GM12878 (cell line): ENCODE data around the gene RNF7. TPM values are rescaled to one million over a fixed set of nuclear protein-coding genes. Genes with fewer than 3 reads are reported as not detected.

Experiments used
- ATAC-seq: fragments of 200-7000 bp; cut with Tn5 transposase; 3 replicates; pipeline ENCODE4 v1.9.1; 2020; ENCODE audit warnings: mild to moderate bottlenecking, moderate library complexity
- BruUV-seq: library from RNA; stranded (reverse); fragments of 400-500 nt; replicated peaks from 2 replicates; lab custom pipeline; 2021; lab: Mats Ljungman, UMichigan
- CTCF ChIA-PET: fragments of 300-600 bp; sonication (Branson Sonifier 250); formaldehyde crosslinking; extraction: SDS; loops from one replicate; lab custom pipeline; 2021; ENCODE audit warnings: inconsistent platforms; lab: Yijun Ruan, JAX
- POLR2A ChIA-PET: fragments of 350-600 bp; formaldehyde crosslinking; extraction: SDS; loops from one replicate; lab custom pipeline; 2021; ENCODE audit warnings: inconsistent platforms; lab: Charles Lee
- RAD21 ChIA-PET: fragments of 300-600 bp; sonication (Branson Sonifier 250); formaldehyde crosslinking; loops from one replicate; lab custom pipeline; 2023; ENCODE audit warnings: antibody characterized with exemption; ENCODE audit not compliant: unreplicated experiment; lab: Charles Lee
- SMC1A ChIA-PET: fragments of 300-600 bp; sonication (Branson Sonifier 250); formaldehyde crosslinking; loops from one replicate; lab custom pipeline; 2023; ENCODE audit not compliant: unreplicated experiment, uncharacterized antibody; lab: Charles Lee
- DNase-seq: peaks from one replicate; pipeline ENCODE4 v3.0.0-alpha.2; 2011; ENCODE audit warnings: low read depth, low spot score
- FAIRE-seq: peaks from 3 replicates; lab custom pipeline; 2011; peaks lifted over from hg19 to GRCh38; lab: Jason Lieb, UNC
- H2AFZ ChIP-seq: 2 replicates; pipeline ENCODE4 v1.6.0; 2011; ENCODE audit warnings: low read depth, low read length, control low read depth; ENCODE audit not compliant: control insufficient read depth
- H3K27ac ChIP-seq: 2 replicates; pipeline ENCODE4 v1.5.1; 2011; ENCODE audit warnings: control low read depth; ENCODE audit not compliant: control insufficient read depth, insufficient read depth
- H3K27me3 ChIP-seq, 2 experiments: replicated peaks in 1 of 2; 2 replicates each; pipeline versions ENCODE4 v1.6.0 to v1.6.1; 2011; ENCODE audit warnings: low read length in 1 of 2; ENCODE audit not compliant: control insufficient read depth in 2 of 2, insufficient read depth in 2 of 2
- H3K36me3 ChIP-seq, 2 experiments: 2 replicates each; pipeline ENCODE4 v1.5.1; 2011; ENCODE audit warnings: low read length in 1 of 2; ENCODE audit not compliant: control insufficient read depth in 2 of 2, insufficient read depth in 2 of 2
- H3K4me1 ChIP-seq: 2 replicates; pipeline ENCODE4 v1.6.1; 2011; ENCODE audit warnings: mild to moderate bottlenecking, low read length, moderate library complexity, mixed read lengths; ENCODE audit not compliant: control insufficient read depth, insufficient read depth
- H3K4me2 ChIP-seq: 2 replicates; pipeline ENCODE4 v1.6.0; 2011; ENCODE audit warnings: control low read depth; ENCODE audit not compliant: control insufficient read depth, insufficient read depth
- H3K4me3 ChIP-seq: fragments of 200-600 bp; sonication (generic); 2 replicates; pipeline ENCODE4 v1.5.1; 2016
- H3K79me2 ChIP-seq: 2 replicates; pipeline ENCODE4 v1.6.0; 2011; ENCODE audit warnings: low read length; ENCODE audit not compliant: control insufficient read depth, insufficient read depth
- H3K9ac ChIP-seq: 2 replicates; pipeline ENCODE4 v1.8.0; 2011; ENCODE audit warnings: low read length, control low read depth, mixed read lengths; ENCODE audit not compliant: control insufficient read depth, insufficient read depth
- H3K9me3 ChIP-seq: replicated peaks from 3 replicates; pipeline ENCODE4 v1.5.1; 2011; ENCODE audit warnings: mild to moderate bottlenecking, low read length; ENCODE audit not compliant: control insufficient read depth, insufficient read depth
- H4K20me1 ChIP-seq: 2 replicates; pipeline ENCODE4 v1.6.0; 2011; ENCODE audit not compliant: control insufficient read depth, insufficient read depth
- CBX3 ChIP-seq: fragments of 200-600 bp; sonication (generic); IDR thresholded peaks from 2 replicates; pipeline ENCODE4 v1.6.1; 2016; ENCODE audit warnings: low read depth, borderline replicate concordance
- DPF2 ChIP-seq: fragments of 450-650 bp; IDR thresholded peaks from 2 replicates; pipeline ENCODE4 v1.6.1; 2017; ENCODE audit warnings: mild to moderate bottlenecking
- PAX5 ChIP-seq: IDR thresholded peaks from 2 replicates; pipeline ENCODE4 v1.6.1; 2011; ENCODE audit warnings: low read depth, low read length, borderline replicate concordance
- POU2F2 ChIP-seq: IDR thresholded peaks from 3 replicates; pipeline ENCODE4 v1.6.1; 2011; ENCODE audit warnings: low read depth, mild to moderate bottlenecking, low read length, borderline replicate concordance
- RB1 ChIP-seq: fragments of 450-650 bp; formaldehyde crosslinking; IDR thresholded peaks from 2 replicates; pipeline ENCODE4 v1.6.1; 2017; ENCODE audit warnings: mild to moderate bottlenecking, borderline replicate concordance
- TCF3 ChIP-seq: IDR thresholded peaks from 2 replicates; pipeline ENCODE4 v1.6.1; 2012; ENCODE audit warnings: low read depth, mild to moderate bottlenecking, low read length, borderline replicate concordance; ENCODE audit not compliant: insufficient read depth
- WGBS: methylation state at CpG from one replicate; pipeline ENCODE4 v1.1.6; 2016; ENCODE audit warnings: low lambda C conversion rate; ENCODE audit not compliant: insufficient replicate concordance, insufficient coverage; ENCODE audit errors: missing lambda C conversion rate; 5-methylcytosine and 5-hydroxymethylcytosine counted together
- in situ Hi-C: fragments of 300-500 bp; cut with MboI; formaldehyde crosslinking; loops from 9 replicates; pipeline ENCODE4 v1.14.3; 2018; ENCODE audit warnings: mixed read lengths
- intact Hi-C: fragments of 100-400 bp; cut with micrococcal nuclease; formaldehyde crosslinking; loops from one replicate; pipeline ENCODE4 v1.14.2; 2022; ENCODE audit not compliant: unreplicated experiment
- polyA plus RNA-seq, 11 experiments: library from polyadenylated mRNA; depleted of rRNA in 4 of 11; unstranded in 6 of 11; stranded (reverse) in 5 of 11; fragments of >200 nt; fragmentation: Nextera tagmentation in 4 of 11; fragmentation: Illumina TruSeq in 1 of 11; extraction: Ambion mirVana in 4 of 11; extraction: Trizol in 1 of 11; gene quantifications; 1 replicate in 1 of 11; 2 replicates in 10 of 11; pipeline versions ENCODE4 v1.2.1 to v1.2.3, GENCODE V29; 2011 to 2016; ENCODE audit warnings: inconsistent platforms in 2 of 11, missing spikeins in 2 of 11, low read depth in 1 of 11
- total RNA-seq, 4 experiments: library from RNA; depleted of rRNA in 3 of 4; stranded (reverse); fragments of >200 nt in 3 of 4; fragmentation: Illumina TruSeq in 1 of 4; extraction: Trizol in 1 of 4; gene quantifications; 2 replicates each; pipeline versions ENCODE4 v1.2.1 to v1.2.3, GENCODE V29; 2013 to 2021
- TF ChIP-seq, protein P1 (sequence below): IDR thresholded peaks from 2 replicates; pipeline ENCODE4 v1.6.1; 2012; ENCODE audit warnings: mild to moderate bottlenecking, low read depth, low read length

RNF7 gene
- total and polyA plus RNA-seq, 10 of the 15 experiments (the other 5 are each of a cell fraction or from before 2014, with no cell fraction given) = 36.0 to 146 (median 76.4) TPM

DNA sequence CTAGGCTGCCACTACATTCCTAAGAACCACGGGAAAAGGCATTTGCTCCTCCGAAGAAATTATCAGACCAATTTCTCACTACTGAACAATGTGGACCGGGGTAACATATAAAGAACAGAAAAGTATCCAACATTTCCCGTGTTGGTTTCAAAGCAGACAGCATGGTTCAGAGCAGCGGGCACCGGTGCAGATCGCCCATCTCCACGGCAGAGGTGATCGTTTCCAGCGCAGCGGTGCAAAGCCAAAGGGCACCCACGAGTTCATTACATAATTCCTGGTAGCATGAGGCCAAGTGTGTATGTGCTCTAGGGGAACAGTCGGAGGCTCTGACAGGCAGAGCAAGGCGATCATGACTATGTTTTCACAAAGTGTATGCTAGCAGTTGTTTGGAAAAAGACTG lies 38.3 kb downstream of the RNF7 start (continued):
- TF ChIP-seq, protein P1, sequence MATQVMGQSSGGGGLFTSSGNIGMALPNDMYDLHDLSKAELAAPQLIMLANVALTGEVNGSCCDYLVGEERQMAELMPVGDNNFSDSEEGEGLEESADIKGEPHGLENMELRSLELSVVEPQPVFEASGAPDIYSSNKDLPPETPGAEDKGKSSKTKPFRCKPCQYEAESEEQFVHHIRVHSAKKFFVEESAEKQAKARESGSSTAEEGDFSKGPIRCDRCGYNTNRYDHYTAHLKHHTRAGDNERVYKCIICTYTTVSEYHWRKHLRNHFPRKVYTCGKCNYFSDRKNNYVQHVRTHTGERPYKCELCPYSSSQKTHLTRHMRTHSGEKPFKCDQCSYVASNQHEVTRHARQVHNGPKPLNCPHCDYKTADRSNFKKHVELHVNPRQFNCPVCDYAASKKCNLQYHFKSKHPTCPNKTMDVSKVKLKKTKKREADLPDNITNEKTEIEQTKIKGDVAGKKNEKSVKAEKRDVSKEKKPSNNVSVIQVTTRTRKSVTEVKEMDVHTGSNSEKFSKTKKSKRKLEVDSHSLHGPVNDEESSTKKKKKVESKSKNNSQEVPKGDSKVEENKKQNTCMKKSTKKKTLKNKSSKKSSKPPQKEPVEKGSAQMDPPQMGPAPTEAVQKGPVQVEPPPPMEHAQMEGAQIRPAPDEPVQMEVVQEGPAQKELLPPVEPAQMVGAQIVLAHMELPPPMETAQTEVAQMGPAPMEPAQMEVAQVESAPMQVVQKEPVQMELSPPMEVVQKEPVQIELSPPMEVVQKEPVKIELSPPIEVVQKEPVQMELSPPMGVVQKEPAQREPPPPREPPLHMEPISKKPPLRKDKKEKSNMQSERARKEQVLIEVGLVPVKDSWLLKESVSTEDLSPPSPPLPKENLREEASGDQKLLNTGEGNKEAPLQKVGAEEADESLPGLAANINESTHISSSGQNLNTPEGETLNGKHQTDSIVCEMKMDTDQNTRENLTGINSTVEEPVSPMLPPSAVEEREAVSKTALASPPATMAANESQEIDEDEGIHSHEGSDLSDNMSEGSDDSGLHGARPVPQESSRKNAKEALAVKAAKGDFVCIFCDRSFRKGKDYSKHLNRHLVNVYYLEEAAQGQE = no peak
- TF ChIP-seq PAX5 = no peak

DNA sequence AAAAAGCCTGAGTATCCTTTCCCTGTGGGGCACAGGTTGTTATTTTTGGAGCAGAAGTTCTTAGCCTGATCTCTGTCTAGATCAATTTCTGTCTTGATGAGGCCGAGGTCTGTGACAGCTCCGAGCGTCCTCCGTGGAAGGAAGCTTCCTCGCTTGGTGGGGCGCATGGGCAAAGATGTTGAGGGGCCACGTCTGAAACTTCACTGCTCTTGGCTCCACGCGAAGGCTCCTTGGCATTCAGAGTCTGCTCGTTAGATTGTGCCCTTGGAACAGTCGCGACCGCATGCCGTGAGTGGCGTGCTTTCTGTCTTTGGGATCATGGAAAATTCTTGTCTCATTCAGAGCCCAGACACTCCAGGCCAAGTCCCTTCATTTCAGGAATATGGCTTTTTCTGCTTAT lies 38.8 kb downstream of the RNF7 start:
- ChIA-PET CTCF (no interaction called here), SMC1A (no interaction called here), POLR2A (no interaction called here), RAD21 (no interaction called here)
- H3K27ac ChIP-seq = no peak overlapping the region
- WGBS = 92% methylated on average over 15 of the region's 15 CpGs
- no peak overlapping the region for H3K4me2 ChIP-seq
- no peak for FAIRE-seq
- no peaks in the 10 kb centered on the region for H3K79me2 ChIP-seq
- H3K4me1 ChIP-seq = no peaks in the 10 kb centered on the region
- no peaks in the 10 kb centered on the region for H3K27me3 ChIP-seq
- H3K9me3 ChIP-seq = no peaks in the 10 kb centered on the region
- H3K4me3 ChIP-seq = no peak overlapping the region
- no peak for ATAC-seq
- H4K20me1 ChIP-seq = no peaks in the 10 kb centered on the region
- intact Hi-C loops = no loop called here
- H3K36me3 ChIP-seq = no peaks in the 10 kb centered on the region
- BruUV-seq = no TSS peak
- no peak overlapping the region for H2AFZ ChIP-seq
- TF ChIP-seq POU2F2 = no peak
- no peak for TF ChIP-seq RB1
- no peak for TF ChIP-seq TCF3
- TF ChIP-seq DPF2 = no peak
- no peak for TF ChIP-seq CBX3
- TF ChIP-seq, all 136 proteins: peak for 0
- H3K9ac ChIP-seq = no peak overlapping the region
- no peak for DNase-seq
- in situ Hi-C loops = no loop called here
